A673 (cell line): ENCODE measurements around the gene ZSWIM6. TPM values are rescaled to one million over a fixed set of nuclear protein-coding genes. Genes with fewer than 3 reads are reported as not detected.

Experiments
- BruUV-seq: library from RNA; stranded (reverse); fragments of 400-500 nt; replicated peaks from 2 replicates; lab custom pipeline; 2021; lab: Mats Ljungman, UMichigan
- CTCF ChIA-PET: fragments of 300-600 bp; sonication (Branson Sonifier 250); formaldehyde crosslinking; loops from one replicate; lab custom pipeline; 2022; ENCODE audit warnings: antibody characterized with exemption; lab: Charles Lee
- POLR2A ChIA-PET: fragments of 300-600 bp; sonication (Branson Sonifier 250); formaldehyde crosslinking; loops from one replicate; lab custom pipeline; 2022; ENCODE audit warnings: antibody characterized with exemption; ENCODE audit not compliant: low non-redundant PET; lab: Charles Lee
- DNase-seq: peaks from one replicate; pipeline ENCODE4 v3.0.0-alpha.2; 2015; ENCODE audit warnings: low spot score
- H3K27ac ChIP-seq: fragments of 200-600 bp; sonication (generic); 2 replicates; pipeline ENCODE4 v1.5.1; 2016; ENCODE audit warnings: mixed run types, low read depth, mild to moderate bottlenecking, mixed read lengths, antibody characterized with exemption, low read length; ENCODE audit not compliant: poor library complexity, severe bottlenecking
- H3K27me3 ChIP-seq: fragments of 200-600 bp; sonication (generic); replicated peaks from 2 replicates; pipeline ENCODE4 v1.6.1; 2017; ENCODE audit warnings: mixed run types, low read depth, mild to moderate bottlenecking, mixed read lengths, antibody characterized with exemption, low read length; ENCODE audit not compliant: insufficient read depth, poor library complexity
- H3K36me3 ChIP-seq: fragments of 200-600 bp; sonication (generic); 2 replicates; pipeline ENCODE4 v1.6.1; 2016; ENCODE audit warnings: mixed run types, mild to moderate bottlenecking, mixed read lengths, antibody characterized with exemption, low read length; ENCODE audit not compliant: insufficient read depth, poor library complexity, severe bottlenecking
- H3K4me1 ChIP-seq: fragments of 200-600 bp; sonication (generic); 2 replicates; pipeline ENCODE4 v1.6.1; 2017; ENCODE audit warnings: mixed run types, mild to moderate bottlenecking, mixed read lengths, antibody characterized with exemption, low read length; ENCODE audit not compliant: insufficient read depth, poor library complexity, severe bottlenecking
- H3K4me3 ChIP-seq: fragments of 200-600 bp; sonication (generic); 2 replicates; pipeline ENCODE4 v1.5.1; 2016; ENCODE audit warnings: low read depth, mixed run types, mild to moderate bottlenecking, mixed read lengths, low read length; ENCODE audit not compliant: poor library complexity, severe bottlenecking
- H3K9me3 ChIP-seq: fragments of 200-600 bp; sonication (generic); 2 replicates; pipeline ENCODE4 v1.6.1; 2016; ENCODE audit warnings: mixed run types, low read depth, mild to moderate bottlenecking, mixed read lengths, antibody characterized with exemption, low read length; ENCODE audit not compliant: poor library complexity, severe bottlenecking
- EZH2 ChIP-seq: fragments of 200-600 bp; sonication (generic); IDR thresholded peaks from 2 replicates; pipeline ENCODE4 v1.6.1; 2017; ENCODE audit warnings: borderline replicate concordance, low read depth, mild to moderate bottlenecking, mixed read lengths, antibody characterized with exemption, low read length; ENCODE audit not compliant: poor library complexity, severe bottlenecking
- intact Hi-C: fragments of 100-400 bp; cut with micrococcal nuclease; formaldehyde crosslinking; loops from one replicate; pipeline ENCODE4 v1.10.0; 2022; ENCODE audit not compliant: unreplicated experiment
- total RNA-seq: library from RNA; stranded (reverse); gene quantifications from 2 replicates; pipeline ENCODE4 v1.2.3, GENCODE V29; 2021
- TF ChIP-seq, protein P1 (sequence below): fragments of 300-800, 200-600 bp; sonication (generic); conservative IDR thresholded peaks from 2 replicates; pipeline ENCODE4 v1.5.1; 2017; ENCODE audit warnings: low read depth, mild to moderate bottlenecking, antibody characterized with exemption, low read length, moderate library complexity, mixed read lengths

ZSWIM6 gene
- total RNA-seq, 1 experiment from 2014 or later = 47.3 TPM

- H3K36me3 ChIP-seq = no peaks in the 10 kb centered on the region
- ChIA-PET POLR2A (no interaction called here), CTCF (no interaction called here)
- TF ChIP-seq, protein P1, sequence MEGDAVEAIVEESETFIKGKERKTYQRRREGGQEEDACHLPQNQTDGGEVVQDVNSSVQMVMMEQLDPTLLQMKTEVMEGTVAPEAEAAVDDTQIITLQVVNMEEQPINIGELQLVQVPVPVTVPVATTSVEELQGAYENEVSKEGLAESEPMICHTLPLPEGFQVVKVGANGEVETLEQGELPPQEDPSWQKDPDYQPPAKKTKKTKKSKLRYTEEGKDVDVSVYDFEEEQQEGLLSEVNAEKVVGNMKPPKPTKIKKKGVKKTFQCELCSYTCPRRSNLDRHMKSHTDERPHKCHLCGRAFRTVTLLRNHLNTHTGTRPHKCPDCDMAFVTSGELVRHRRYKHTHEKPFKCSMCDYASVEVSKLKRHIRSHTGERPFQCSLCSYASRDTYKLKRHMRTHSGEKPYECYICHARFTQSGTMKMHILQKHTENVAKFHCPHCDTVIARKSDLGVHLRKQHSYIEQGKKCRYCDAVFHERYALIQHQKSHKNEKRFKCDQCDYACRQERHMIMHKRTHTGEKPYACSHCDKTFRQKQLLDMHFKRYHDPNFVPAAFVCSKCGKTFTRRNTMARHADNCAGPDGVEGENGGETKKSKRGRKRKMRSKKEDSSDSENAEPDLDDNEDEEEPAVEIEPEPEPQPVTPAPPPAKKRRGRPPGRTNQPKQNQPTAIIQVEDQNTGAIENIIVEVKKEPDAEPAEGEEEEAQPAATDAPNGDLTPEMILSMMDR = no peak
- no peak for TF ChIP-seq EZH2
- intact Hi-C loops = no loop called here
- H3K9me3 ChIP-seq = no peaks in the 10 kb centered on the region
- no peaks in the 10 kb centered on the region for H3K4me1 ChIP-seq
- no peak overlapping the region for H3K27ac ChIP-seq
- H3K4me3 ChIP-seq = no peak overlapping the region
- no TSS peak for BruUV-seq
- no peaks in the 10 kb centered on the region for H3K27me3 ChIP-seq
- DNase-seq = no peak
Observed at GRCh38 chr5:61298066-61298465, 34.0 kb upstream of the ZSWIM6 start.

DNA sequence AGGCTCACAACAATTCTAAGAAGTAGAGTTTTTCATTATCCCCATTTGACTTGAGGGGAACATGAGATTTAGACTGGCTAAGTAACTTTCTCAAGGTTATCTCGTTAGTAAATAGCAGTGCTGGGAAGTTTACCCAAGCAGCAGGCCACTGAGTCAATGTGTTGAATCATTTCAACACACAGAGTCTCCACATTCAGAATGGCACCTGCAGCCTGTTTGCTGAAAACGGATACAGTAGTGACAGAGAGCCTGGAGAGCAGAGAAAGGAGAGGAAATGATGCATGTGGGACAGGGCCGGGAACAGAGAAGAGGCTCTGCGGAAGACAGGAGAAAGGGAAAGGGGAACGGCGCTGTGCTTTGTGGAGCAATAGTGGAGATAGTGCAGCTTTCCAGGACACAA lies 33.5 kb upstream of the ZSWIM6 start:
- Histone ChIP-seq H3K4me3 (no peak overlapping the region), H3K4me1 (no peaks in the 10 kb centered on the region), H3K9me3 (no peaks in the 10 kb centered on the region), H3K27ac (no peak overlapping the region), H3K36me3 (no peaks in the 10 kb centered on the region), H3K27me3 (no peaks in the 10 kb centered on the region)
- DNase-seq = no peak
- POLR2A ChIA-PET = no interaction called here
- intact Hi-C loops = no loop called here
- no TSS peak for BruUV-seq
- CTCF ChIA-PET = no interaction called here
- TF ChIP-seq, protein P1 = no peak
- TF ChIP-seq EZH2 = no peak

DNA sequence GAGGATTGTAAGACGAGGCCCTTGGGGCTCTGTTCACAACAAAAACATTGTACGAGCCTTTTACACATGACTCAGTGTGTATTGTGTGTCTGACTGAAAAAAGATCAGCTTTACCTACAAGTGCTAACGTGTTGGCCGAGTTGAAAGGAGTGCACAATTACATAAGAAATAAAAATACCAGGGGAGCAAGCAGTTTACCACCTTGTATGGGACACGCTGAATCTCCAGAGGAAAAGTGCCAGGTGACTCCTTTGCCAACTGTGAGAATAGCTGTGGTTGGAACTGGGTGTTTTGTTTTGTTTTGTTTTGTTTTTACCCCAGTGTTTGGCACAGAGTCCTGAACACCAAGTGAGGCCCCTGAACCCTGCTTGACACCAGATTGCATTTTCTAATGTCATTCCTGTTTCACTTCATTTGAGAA lies 32.8 kb upstream of the ZSWIM6 start:
- H3K27me3 ChIP-seq = no peaks in the 10 kb centered on the region
- no peaks in the 10 kb centered on the region for H3K9me3 ChIP-seq
- no peaks in the 10 kb centered on the region for H3K4me1 ChIP-seq
- intact Hi-C loops = no loop called here
- H3K4me3 ChIP-seq = no peak overlapping the region
- no peak overlapping the region for H3K27ac ChIP-seq
- POLR2A ChIA-PET = no interaction called here
- no TSS peak for BruUV-seq
- H3K36me3 ChIP-seq = no peaks in the 10 kb centered on the region
- TF ChIP-seq, protein P1 = no peak
- TF ChIP-seq EZH2 = no peak
- CTCF ChIA-PET = no interaction called here
- DNase-seq = no peak
